Measurements from ENCODE around the gene GALNT3. TPM values are rescaled to one million over a fixed set of nuclear protein-coding genes. Genes with fewer than 3 reads are reported as not detected.

Gene GALNT3
- total and polyA plus RNA-seq, 7 donors, result 0.10 to 0.99 (median 0.19) TPM; not detected in 2

- intact Hi-C loops (cut with DNase I), result no loop called here
- Histone ChIP-seq H3K27ac (no peak overlapping the region), H3K9me3 (no peaks in the 10 kb centered on the region), H3K36me3 (ENCODE audit: insufficient read depth in 1 of 2, low read depth in 1 of 2) (no peaks in the 10 kb centered on the region), H3K4me3 (no peak overlapping the region), H3K4me1 (no peaks in the 10 kb centered on the region), H3K27me3 (ENCODE audit: insufficient read depth in 3 of 3, low read length in 2 of 3) (peaks cover 0 to 37% (median 14%) of the 10 kb centered on the region in 3 donors)
- 62 to 79% (median 68%) methylated on average over 2 of the region's 2 CpGs for WGBS, 3 donors
- TF ChIP-seq, protein P1, sequence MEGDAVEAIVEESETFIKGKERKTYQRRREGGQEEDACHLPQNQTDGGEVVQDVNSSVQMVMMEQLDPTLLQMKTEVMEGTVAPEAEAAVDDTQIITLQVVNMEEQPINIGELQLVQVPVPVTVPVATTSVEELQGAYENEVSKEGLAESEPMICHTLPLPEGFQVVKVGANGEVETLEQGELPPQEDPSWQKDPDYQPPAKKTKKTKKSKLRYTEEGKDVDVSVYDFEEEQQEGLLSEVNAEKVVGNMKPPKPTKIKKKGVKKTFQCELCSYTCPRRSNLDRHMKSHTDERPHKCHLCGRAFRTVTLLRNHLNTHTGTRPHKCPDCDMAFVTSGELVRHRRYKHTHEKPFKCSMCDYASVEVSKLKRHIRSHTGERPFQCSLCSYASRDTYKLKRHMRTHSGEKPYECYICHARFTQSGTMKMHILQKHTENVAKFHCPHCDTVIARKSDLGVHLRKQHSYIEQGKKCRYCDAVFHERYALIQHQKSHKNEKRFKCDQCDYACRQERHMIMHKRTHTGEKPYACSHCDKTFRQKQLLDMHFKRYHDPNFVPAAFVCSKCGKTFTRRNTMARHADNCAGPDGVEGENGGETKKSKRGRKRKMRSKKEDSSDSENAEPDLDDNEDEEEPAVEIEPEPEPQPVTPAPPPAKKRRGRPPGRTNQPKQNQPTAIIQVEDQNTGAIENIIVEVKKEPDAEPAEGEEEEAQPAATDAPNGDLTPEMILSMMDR (IDR thresholded peaks at IDR 0.05), result no peak
- DNase-seq, result no peak
- no peak for ATAC-seq
Observed at GRCh38 chr2:165791421-165792103, 2.5 kb downstream of the GALNT3 start.

DNA sequence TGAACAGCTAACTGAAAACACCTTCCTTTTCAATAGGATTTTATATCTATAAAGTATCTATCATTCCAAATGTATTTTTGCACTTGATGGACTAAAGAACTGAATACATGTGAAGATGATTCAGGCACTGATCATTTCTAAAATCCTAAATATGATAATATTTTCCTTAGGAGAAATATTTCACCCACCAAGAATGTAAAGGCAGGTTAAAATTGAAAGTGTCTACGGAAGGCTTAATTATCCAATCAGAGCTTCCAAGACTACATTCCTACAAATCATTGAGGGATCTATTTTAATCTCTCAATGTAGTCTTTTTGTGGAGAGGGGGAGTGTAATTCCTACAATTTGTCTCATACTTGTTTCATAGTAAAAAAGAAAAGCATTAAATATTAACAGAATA lies 3.6 kb downstream of the GALNT3 start:
- 71 to 94% (median 89%) methylated on average over 1 of the region's 1 CpG for WGBS, 3 donors
- no peaks in the 10 kb centered on the region for H3K4me1 ChIP-seq
- peaks cover 0 to 30% (median 14%) of the 10 kb centered on the region in 3 donors for H3K27me3 ChIP-seq (ENCODE audit: insufficient read depth in 3 of 3, low read length in 2 of 3)
- H3K9me3 ChIP-seq, result no peaks in the 10 kb centered on the region
- H3K36me3 ChIP-seq (ENCODE audit: insufficient read depth in 1 of 2, low read depth in 1 of 2), result no peaks in the 10 kb centered on the region
- ATAC-seq (no peak), DNase-seq (no peak)
- TF ChIP-seq, protein P1 (IDR thresholded peaks at IDR 0.05), result no peak
- H3K27ac ChIP-seq, result no peak overlapping the region
- intact Hi-C loops (cut with DNase I), result no loop called here
- no peak overlapping the region for H3K4me3 ChIP-seq

DNA sequence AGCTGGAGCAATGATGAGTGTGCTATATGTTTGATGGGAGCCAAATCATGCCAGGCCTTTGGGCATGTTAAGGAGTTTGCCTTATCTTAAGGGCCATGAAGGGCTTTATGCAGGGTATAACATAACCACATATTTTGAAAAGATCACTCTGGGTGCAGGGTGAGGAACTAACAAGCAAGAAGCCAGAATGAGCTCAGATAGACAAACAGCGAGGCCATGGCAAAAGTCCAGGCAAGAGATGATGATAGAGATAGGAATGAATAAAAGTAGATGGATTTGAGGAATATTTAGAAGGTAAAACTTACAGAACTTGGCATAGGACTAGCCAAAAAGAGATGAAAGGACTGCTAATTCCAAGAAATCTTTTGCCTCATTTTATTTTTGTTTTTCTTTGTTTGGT lies 6.7 kb downstream of the GALNT3 start:
- TF ChIP-seq, protein P1 (IDR thresholded peaks at IDR 0.05), result no peak
- Histone ChIP-seq H3K27ac (no peak overlapping the region), H3K4me1 (no peaks in the 10 kb centered on the region), H3K4me3 (no peak overlapping the region), H3K36me3 (ENCODE audit: insufficient read depth in 1 of 2, low read depth in 1 of 2) (no peaks in the 10 kb centered on the region), H3K9me3 (no peaks in the 10 kb centered on the region), H3K27me3 (ENCODE audit: insufficient read depth in 3 of 3, low read length in 2 of 3) (peaks cover 0 to under 1% (median 0%) of the 10 kb centered on the region in 3 donors)
- ATAC-seq (no peak), DNase-seq (no peak)
- intact Hi-C loops (cut with DNase I), result no loop called here
- WGBS, 3 donors, result 36 to 56% (median 48%) methylated on average over 1 of the region's 1 CpG

- Histone ChIP-seq H3K4me1 (no peaks in the 10 kb centered on the region), H3K4me3 (no peak overlapping the region), H3K27ac (no peak overlapping the region), H3K36me3 (ENCODE audit: insufficient read depth in 1 of 2, low read depth in 1 of 2) (no peaks in the 10 kb centered on the region), H3K9me3 (no peaks in the 10 kb centered on the region), H3K27me3 (ENCODE audit: insufficient read depth in 3 of 3, low read length in 2 of 3) (no peaks in the 10 kb centered on the region)
- ATAC-seq, result no peak
- TF ChIP-seq, protein P1 (IDR thresholded peaks at IDR 0.05), result no peak
- 98% methylated on average over 4 of the region's 4 CpGs for WGBS, 3 donors
- no peak for DNase-seq
- intact Hi-C loops (cut with DNase I), result no loop called here
Observed at GRCh38 chr2:165779706-165780105, 14.3 kb downstream of the GALNT3 start.

All from psoas muscle (tissue), 8 donors.